Measurements from ENCODE around the gene CFAP47.

- TF ChIP-seq CTCF (IDR thresholded peaks at IDR 0.05; ENCODE audit: low read depth, low read length, poor library complexity, severe bottlenecking), result no peak
- no peak for TF ChIP-seq EZH2phosphoT487 (IDR thresholded peaks at IDR 0.05; ENCODE audit: borderline replicate concordance, low read length)
Observed at GRCh38 chrX:36160081-36160480, 240.5 kb downstream of the CFAP47 start.
